GM21447 (cell line): ENCODE measurements around the gene CBX2.

ENCODE experiments used
- ATAC-seq: cut with Tn5 transposase; IDR thresholded peaks from one replicate; pipeline ENCODE4 v1.9.1; 2021; ENCODE audit not compliant: unreplicated experiment

Gene CBX2

DNA sequence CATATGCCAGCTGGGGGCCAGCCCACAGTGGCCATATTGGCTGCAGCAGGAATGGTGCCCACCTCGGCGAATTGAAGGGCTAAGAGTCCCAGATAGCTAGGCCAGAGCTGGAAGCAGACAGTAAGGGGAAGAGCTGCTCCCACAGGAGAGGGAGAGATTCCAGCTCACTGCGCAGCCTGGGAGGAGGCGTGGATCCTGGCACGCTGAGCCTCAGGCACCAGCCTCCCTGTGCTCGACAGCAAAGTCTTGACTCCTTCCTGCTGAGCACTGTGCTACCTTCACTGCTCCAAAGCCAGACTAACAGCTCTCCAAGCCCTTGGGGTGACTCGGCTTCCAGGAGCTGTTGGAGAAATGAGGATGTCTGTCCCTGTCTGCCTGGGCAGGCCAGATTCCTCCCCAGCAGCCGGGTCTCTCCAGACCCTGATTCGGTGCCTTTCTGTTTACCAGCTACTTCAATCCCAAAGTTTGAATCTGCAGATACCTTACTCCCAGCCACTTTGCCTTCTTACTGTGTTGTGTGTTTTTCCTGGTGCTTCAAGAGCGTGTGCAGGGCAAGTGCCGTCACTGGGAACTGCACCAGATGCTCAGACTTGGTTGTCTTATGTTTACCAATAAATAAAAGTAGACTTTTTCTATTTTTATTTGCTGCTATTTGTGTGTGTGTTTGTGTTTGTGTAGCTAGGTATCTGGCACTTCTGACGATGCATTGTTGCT, 9.1 kb downstream of the CBX2 start:
- ATAC-seq, result no peak

DNA sequence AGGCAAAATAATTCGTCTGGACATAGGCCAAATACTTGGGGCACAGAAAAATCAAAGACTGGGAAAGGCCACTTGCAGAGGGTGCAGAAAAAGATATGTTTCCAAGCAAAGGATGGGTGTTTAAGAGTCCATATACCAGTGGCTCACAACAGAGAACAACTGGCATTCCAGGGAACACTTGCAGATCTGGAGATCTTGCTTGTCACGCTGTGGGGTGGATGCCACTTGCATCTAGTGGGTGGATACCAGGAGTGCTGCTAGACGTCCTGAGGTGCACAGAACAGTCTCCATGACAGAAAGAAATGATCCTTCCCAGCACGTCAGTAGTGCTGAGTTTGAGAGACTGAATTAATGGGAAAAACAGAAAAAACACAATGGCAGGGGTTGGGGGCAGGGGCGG, 10.5 kb downstream of the CBX2 start:
- no peak for ATAC-seq

DNA sequence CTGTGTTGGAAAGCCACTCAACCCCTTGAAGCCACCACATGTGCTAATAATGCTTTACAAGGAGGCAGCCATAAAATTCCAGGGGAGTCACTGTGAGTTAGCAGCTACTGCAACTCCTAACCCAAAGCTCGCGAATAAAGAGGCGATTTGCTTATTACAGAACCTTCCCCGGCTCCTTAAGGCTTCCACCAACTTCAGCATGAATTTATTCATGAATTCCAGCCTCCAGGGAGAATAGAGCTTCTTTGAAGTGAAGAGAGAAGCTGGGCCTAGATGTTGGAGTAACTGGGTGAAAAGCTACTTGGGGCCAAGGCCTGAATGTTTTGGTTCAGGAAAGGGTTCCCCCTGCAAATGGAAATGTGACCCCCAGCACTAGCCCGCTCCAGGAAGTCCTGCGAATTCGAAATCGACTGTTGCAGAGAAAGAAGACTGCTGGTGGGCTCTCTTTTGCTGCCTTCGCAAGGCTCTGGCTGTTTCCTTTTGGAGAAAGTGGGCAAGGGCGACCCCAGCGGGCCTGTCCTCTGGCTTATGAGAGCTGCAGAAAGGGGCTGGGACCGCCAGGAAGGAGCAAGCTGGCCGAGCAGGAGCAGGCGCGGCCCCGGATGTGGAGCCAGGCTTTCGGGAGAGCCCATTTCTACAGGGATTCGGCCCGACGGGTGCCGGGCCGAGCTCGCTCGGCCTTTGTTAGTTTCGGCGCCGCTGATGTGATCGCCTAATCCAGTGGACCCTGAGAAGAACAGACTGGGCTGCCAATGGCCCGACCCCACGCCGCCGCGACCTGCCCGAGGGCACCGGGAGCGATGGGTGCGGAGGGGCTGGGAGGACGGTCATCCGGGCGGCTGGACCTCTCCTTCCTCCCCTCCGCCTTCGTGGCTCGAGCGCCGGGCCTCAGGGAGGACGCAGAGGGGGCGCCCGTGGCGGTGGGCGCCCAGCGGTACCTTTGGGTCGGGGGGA, 11.3 kb downstream of the CBX2 start:
- no peak for ATAC-seq

DNA sequence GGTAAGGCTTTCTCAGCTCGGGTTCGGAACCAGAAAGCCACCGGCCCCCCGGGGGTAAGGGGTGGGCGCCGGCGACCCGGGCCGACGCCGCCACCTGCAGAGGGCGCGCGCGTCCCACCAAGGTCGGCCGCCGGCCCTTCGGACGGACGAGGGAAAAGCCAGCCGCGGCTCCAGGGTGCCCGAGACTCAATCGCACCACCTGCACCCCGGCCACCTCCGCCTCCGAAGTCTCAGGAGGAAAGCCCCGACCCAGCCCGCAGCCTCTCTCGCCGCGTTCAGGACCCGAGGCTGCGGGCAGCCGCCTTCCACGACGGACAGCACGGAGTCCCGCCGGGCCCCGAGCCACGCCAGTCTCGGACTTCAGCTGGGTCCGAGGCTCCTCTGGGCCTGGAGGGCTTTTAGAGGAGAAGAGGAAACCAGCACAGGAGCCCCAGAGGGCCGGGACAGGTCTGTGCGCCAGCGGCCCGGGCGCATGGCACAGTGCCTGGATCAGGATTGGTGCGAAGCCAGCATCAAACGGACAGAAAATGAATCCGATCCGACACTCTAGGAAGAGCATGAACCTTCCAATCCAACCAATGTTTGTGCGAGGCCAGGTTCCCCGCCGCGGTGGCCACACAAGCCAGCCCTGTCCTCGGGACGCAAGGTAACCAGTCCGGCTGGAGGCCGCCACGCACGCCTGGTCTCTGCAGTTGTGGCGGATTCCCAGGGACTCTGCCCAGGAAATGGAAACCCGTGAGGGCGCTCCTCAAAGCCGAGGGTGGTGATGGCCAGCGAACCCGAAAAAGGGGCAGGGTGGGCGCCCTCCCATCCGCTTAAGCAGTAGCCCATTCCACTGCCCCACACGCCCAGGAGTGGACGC, 12.2 kb downstream of the CBX2 start:
- no peak for ATAC-seq

DNA sequence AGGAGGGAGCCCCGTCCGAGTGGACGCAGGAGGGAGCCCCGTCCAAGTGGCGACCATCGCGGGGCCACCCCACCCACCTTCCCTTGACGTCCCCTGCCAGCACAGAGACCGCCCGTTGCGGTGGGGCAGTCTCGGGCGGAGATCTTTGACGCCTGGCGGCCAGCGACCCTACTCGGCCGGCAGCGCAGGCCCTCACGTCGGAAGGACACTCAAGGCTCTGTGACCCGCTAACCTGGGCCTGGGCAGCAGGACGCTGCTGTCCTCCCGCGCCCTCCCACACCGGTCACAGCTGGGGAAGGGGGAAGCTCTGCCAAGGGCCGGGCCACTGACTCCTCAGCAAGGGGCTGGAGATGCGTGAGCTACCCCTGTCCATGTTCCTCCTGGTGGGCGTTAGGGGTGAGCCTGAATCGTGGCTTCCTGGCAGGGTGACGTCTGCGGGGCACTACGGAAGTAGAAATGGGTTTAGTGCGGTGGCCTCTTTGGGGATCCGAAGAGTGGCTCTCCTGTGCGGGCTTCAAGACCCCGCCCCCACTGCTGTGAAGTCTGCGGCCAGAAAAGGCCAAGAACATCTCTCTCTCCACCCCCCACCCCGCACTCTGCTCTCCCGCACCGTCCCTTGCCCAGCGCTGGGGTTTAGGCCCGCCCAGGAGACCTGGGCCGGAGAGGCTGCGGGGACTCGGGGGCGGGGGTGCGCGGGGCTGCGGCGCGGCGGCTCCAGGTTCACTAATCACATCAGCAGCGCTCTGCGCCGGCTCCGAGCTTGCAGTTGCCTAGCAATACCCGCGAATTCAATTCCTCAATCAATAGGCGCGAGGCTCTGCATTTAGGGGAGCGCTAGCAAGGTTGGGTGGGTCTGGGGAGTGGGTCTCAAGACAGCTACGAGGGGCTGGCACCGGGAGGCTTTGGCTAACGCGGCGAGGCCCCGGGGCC, 13.1 kb downstream of the CBX2 start:
- ATAC-seq, result no peak

DNA sequence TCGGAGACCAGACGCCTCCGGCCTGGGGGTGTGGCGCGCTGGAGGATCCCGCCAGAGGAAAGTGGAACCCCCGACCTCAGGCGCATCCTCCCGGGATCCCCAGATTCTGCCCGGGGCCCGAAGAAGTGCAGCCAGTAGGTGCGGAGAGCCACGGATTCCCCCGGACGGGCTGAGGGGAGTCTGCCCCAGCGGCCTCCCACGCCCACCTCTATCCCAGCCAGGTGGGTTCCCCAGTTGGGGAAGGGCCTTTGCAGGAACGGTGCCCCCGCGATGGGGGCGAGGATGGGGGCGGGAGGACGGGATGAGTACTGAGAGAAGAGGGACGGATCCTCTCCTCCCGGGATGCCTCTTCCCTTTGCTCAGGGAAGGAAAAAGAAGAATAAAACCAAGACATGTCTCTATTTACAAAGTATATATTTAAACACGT, 13.8 kb downstream of the CBX2 start:
- ATAC-seq, result no peak

DNA sequence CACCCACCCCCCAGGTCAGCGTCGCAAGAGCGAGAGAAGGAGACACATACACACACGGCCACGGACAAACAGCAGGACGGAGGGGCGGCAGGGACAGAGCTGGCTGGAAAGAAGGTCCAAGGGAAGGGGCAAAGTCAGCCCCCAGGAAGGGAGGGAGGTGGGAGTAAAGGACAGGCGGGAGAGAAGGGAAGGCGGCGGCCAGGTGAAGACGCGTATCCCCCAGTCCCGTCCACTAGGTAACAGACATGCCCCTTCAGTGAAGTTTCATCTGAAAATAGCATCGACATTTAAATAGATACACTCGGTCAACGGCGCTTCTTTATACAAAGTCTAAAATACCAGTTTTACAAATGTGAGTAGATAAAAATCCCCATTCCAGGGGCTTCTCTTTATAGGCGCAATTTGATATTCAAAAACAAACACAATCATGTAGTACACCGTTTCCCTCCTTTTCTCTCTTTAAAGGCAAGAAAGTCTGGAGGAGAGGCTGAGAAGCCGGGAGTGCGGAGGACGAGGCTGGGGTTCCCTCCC, 14.5 kb downstream of the CBX2 start:
- ATAC-seq, result no peak

DNA sequence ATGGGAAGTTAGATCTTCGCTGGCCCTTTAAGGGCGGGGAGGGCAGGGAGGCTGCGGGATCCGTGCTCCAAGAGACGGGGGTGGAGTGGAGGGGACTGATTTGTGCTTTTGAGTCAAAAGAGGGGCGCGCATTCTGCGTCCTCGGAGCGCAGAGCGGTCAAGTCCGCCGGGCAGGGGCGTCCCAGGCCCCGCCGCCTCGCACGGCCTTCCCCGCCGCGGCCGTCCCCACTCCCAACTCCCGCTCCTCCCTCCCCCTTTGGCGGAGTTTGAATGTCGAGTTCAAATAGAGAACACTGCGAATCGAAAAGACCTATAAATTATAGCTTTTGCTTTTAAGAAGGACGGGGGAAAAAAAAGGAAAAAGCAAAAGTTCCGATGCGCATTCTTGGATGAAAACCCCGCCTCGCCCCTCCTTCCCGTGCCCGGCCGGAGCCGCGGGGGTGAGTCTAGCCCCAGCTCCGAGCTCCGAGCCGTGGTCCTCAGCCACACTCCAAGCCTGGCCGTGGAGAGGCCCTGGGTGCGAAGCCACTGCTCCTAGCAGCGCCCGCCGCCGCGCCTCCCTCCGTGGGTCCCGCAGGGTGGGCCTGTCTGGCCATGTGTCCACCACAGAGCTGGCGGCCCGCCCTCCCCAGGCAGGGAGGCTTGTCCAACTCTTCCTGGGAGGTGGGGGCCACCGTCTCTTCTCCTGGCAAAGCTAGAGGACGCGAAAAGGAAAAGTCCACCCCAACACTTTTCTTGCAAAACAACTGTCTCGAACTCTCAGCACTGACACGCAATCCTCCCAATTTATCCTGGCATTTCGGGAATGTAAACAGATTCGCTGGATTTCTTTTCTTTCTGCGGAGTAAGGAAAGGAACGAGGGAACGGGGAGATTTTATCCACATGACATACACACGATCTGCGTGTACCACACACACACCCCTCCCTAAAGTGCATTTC, 15.3 kb downstream of the CBX2 start:
- no peak for ATAC-seq

DNA sequence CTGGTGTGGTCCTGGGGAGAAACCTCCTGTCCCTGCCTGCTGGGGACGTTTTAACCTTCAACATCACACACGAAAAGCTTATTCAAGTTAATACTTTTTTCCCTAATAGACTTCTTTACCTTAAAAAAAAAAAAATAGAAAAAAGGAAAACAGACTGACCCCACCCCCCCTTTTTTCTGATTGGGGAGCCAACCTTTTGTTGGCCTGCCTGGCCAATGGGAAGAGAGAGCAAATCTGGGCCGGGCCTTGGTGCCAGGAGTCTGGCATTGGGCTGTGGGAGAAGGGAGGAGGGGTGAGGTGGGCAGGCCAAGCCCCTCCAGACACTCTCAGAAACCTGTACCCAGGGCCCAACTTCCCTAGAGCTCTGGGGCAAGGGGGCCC, 16.0 kb downstream of the CBX2 start:
- ATAC-seq, result no peak

DNA sequence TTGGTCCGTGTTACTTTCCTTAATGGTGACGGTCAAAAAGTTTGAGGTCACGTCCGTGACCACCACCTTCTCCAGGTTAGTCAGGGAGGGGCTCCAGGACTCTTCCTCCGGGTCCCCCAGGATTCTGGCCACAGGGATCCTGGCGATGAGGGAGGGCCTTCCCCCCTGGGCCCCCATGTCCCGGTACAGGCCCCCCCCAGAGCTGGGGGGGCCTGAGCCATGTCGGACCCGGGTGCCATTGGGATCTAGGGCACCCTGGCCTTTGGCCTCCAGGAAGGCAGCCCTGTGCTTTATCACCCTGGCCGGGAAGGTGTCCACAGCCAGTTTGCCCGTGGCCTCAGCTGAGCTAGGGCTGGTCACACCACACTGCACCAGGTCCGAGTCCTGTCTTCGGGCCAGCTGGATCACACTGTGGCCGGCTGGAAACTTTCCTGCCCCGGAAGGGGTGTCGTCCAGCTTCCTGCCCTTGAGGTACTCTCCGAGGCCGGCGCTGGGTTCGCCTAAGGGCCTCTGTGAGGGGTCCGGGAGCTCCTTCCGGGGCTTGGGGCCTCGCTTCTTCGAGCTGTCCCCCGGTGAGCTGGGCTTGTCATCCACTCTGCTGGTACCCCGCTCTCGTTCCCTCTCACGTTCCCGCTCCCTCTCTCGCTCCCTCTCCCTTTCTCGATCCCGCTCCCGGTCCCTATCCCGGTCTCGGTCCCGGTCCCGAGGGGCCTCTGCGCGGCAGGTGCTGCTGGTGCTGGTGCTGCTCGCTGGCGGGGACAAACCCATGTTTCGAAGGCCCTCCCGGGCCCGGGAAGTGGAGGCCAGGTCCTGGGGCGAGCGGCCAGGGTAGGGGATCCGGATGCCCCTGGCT, 16.9 kb downstream of the CBX2 start:
- no peak for ATAC-seq

DNA sequence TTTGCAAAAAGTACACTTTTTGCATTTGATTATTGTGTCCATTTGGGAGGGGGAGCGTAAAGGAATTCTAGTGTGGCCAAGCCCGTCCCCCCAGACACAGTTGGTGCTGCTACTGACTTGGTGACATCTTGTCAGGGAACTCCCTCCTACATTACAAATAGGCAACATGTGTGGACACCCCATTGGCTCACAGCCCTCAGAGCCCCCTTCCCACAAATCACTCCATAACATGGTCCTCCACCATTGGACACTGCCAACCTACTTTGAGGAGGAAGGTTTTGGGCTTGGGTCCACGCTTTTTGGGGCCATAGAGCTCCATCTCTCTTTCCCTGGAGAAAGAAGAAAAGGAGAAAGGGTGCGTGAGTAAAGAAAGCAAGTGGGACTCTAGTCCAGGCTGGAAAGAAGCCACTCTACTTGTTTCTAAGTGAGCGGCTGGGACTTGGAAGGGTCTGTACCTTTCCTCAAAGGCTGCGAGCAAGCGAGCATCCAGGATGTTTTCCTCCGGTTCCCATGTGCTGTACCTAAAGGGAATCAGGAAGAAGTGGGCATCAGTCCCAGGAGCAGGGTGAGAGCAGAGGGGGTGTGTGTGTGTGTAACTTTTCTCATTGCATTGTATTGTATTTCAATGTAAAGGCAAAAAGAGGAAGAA, 18.0 kb downstream of the CBX2 start:
- no peak for ATAC-seq

DNA sequence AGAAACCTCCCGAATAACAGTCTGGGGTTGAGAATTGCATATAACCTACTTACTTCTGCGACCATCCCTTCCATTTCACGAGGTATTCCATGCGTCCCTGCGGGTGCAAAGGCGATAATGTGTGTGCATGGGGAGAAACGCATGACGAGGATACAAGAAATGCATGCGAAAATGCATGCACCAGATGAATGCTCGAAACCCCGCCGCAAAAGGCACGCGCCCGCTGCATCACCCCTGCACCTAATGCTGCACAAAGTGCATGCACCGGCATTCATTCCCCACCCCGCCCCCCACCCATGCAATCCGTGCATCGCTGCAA, 18.5 kb downstream of the CBX2 start:
- no peak for ATAC-seq

DNA sequence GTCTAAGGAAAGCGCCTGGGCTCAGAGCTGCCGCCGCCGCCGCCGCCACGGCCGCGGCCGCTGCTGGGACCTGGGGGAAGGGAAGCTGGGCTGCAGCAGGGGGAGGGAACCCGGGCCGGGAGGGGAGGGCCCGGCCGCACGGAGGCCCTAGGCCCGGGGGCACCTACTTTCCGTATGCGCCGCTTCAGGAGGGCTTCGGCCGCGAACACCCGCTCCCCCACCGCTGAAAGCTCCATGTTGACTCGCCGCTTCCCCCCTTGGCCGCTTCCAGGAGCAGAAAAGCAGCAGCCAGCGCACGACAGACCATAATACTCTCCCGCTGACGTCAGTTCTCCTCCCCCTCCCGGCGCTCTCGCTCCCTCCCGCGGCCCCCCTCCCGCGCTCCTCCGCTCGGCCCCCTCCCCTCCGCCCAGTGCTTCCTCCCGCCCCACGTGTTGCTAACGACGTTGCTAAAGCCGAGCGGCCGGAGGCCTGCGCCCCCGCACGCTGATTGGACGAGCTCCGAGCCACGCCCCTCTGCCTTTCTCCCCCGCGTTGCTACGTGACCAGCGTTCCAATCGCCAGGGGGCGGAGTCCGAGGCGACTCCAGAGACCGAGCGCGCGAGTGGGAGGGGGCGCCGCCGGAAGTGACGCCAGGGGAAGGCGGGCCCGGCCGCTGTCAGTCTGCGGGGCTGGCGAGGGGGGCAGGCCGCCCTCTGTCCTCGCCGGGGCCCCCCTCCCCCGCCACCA, 19.0 kb downstream of the CBX2 start, which contains the start of gene CBX8:
CBX8 (minus strand) TSS at position 315 of the 729 bp plus-strand sequence; CDS start at position 236, 79 bp downstream.
- peak; percentile 84 for ATAC-seq

DNA sequence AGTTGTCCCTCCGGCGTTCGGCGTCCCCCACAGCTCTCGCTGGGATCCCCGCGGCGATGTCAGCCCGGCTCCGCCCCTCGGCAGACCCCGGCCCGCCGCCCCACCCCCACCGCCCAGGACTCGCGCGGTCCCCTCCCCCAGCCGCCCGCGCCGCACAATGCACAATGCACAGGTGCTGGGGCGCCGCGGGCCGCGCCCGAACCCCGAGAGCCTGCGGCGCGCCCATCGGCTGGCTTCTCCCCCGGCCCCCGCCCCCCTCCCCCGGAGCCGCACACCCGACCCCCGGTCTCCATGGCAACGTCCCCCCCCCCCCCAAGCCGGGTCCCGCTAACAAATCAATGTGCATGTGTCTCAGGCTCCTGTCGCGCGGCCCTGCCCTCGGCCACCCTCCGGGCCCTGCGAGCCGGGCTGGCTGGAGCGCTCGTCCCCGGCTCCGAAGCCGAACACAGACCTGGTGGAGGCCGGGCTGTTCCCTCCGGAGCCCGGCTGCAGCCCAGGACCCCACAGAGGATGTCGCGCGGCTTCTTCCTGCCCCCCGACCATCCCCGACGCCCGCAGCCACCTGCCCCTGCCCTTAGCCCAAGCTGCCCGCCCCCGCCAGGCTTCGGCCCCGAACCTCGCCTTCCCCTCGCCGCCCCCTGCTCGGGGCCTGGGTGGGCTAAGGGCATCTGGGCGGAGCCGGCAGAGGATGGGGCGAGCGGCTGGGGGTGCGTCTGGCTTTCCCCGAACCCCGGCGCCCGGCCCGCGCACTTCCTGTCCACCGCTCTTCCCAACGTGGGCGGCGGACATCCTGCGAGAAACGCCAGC, 19.7 kb downstream of the CBX2 start:
- peak; percentile 12 for ATAC-seq

DNA sequence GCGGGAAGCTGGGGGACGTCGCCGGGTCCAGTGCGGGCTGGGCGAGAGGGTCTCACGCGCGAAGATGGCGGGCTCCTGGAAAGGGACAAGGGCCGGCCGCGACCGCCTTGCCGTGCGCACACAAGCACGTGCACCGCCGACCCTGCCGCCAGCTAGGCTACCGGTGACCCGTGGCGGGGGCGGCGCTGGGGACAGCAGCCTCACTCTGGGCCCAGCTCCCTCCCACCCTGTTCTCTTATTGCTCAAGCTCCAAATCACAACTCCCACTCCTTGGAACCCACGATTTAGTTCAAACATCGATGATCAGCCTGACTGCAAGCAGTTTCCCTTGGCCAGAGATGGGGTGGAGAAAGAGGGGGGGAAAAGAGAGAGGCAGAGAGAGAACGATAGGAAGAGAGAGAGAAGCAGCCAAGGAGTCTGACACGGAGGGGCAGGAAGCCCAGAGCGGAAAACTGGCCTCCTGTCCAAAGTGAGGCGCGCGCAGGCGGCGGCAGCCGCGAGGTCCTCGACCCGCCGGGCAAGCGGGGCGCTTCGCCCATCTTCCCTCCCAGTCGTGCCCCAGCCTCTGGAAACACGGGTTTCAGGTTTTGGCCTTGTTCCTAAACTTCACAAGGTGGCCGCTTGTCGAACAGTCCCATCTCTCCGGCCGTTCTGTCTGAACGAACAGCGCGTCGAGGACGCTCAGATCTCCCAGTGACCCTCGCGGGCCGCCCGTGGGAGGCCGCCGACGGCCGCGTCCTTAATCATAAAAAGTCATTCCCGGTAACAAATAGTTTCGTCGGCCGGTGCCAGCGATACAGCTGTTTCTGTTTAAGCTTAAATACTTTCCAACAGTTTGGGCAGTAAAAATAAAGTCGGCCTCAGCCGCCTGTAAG, 20.6 kb downstream of the CBX2 start:
- no peak for ATAC-seq
